ENCODE data around the gene ALDH9A1.
"Not testable (repeated sequence)": the region's sequence is repeated elsewhere in the genome, so short reads cannot be mapped to it uniquely, and the experiment has no call there.

ALDH9A1 gene

GRCh38 chr1:165644064-165644735, 54.2 kb downstream of the ALDH9A1 start:
- DNase-seq: no peak

- no peak for DNase-seq
Observed at GRCh38 chr1:165641231-165641987, 57.0 kb downstream of the ALDH9A1 start.

DNA sequence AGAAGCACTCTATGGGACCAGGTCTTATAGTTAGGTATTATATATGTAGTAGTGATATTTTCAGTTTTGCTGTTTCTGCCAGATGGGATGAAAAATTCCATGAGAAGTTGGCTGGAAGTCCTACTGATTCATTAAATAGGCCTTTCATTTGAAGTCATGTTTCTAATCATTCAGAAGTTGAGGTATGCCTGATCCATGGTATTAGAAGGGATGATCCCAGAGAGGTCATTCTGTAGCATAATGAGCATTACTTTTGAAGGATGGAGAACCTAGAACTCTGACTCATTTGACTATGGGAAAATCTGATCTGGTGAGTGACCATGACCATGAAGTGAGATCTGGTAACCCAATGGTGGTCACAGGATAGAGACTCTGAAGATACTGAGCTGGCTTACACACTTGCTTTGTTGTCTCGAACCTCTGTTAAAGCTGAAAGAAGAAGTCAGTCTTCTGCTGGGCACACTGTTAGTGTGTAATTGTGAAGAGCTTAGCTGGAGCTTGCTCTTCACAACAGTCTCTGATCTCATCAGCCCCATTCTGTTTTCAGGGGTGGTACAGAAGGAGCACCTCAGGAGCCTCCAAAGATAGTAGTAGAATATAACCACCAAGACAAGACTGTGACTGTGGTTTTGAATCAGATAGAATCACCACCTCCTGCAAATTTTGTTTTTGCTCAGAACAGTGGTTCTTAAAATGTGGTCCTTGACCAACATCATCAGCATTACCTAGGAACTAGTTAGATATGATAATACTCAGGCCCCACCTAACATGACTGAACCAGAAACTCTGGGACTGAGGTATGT, 58.3 kb downstream of the ALDH9A1 start:
- no peak for DNase-seq

- not testable (repeated sequence) for DNase-seq
Observed at GRCh38 chr1:165638211-165638610, 60.2 kb downstream of the ALDH9A1 start.

GRCh38 chr1:165637427-165637826, 60.9 kb downstream of the ALDH9A1 start:
- peak in 1 of 2 donors; percentile 38 for DNase-seq

GRCh38 chr1:165635823-165636222, 62.5 kb downstream of the ALDH9A1 start:
- no peak for DNase-seq

GRCh38 chr1:165635329-165635728, 63.0 kb downstream of the ALDH9A1 start:
- peak in 1 of 2 donors; percentile 31 for DNase-seq

DNA sequence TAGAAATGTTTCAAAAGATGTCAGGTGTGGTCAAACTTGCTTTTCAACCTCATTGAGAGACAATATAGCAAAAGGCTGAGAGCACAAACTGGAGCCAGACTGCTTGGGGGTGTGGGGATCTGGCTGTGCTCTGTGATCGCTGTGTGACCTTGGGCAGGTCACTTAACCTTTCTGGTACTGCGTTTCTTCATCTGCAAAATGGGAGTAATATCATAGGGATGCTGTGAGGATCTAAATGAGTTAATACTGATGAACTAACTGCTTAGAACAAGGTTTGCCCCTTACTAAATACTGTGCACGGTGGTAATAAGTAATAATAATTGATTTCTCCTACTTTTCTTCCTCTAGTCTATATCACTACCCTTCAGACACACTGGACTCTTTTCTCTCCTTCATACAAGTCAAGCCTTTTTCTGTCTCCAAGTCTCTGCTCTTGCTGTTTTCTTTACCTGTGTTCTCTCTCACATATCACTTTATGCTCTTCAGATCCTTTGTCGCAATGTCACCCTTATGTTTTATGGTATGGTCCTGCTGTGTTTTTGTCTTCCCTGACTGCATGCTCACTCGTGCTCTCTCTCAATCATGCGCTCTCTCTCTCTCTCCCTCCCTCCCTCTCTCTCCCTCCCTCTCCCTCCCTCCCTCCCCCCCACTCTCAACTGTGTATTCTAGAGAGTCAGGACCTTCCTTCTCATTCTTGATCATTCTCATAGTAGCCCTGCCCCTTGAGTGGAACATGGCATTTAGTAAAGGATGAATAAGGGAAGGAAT, 64.0 kb downstream of the ALDH9A1 start:
- DNase-seq: no peak

GRCh38 chr1:165633614-165634013, 64.7 kb downstream of the ALDH9A1 start:
- no peak for DNase-seq

- DNase-seq: no peak
Observed at GRCh38 chr1:165632491-165632890, 65.9 kb downstream of the ALDH9A1 start.

DNA sequence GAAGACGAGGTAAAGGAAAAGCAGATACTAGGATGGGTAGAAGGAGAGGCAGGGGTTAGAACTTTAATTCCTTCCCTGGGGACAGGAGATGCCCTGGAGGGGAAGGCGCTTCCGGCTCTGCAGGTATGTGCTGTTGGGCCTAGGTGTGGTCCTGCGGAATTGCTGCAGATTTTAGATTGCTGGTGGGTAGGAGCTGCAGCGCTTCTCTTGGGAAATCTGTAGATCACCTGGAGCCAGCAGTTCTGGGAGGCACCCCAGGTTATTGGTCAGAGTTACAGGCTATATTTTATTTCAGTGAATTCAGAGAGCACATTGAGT, 66.3 kb downstream of the ALDH9A1 start:
- DNase-seq: no peak

DNA sequence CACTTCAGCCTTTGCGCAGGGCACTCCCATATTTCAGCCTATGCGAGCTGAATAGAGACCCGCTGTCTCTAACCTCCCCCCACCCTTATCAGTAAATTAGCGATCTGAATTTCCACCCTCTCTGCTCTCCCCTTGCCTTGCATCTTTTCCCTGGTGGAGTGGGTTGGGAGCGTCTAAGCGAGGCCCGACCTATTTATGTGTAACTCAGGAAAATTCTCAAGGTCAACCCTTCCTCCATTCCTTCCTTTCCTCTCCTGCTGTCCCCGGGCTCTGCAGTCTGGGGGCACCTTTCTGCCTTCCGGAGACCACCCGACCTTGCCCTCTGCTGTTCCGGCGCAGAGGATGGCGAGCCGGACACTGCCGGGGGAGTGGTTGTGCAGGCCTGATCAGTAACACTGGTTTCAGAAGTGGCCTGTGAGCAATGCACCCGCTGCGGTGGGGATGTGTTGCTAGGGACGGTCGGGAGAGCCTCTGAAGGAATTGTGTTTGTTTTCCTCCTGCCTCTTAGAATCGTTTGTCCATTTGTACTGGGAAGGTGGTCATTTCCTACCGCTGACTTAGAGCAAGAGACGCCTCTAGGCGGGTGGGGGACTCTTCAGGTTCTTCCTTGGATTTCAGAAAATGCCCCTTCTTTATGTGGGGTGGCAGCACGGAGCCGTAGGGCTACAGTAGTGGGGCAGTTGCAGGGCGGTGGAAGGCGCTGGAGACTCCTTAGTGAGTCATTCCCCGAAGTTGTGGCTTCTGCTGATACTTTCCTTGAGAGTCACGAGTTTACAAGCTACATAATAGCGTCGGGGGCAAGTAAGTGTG, 66.8 kb downstream of the ALDH9A1 start:
- DNase-seq: peak; percentile 29 to 35

- DNase-seq: peak; percentile 95 to 96
Observed at GRCh38 chr1:165630629-165631341, 67.6 kb downstream of the ALDH9A1 start, which contains the start of gene MGST3. MGST3 (plus strand) TSS chr1:165631234; CDS start chr1:165649848, 18,614 bp downstream.

DNA sequence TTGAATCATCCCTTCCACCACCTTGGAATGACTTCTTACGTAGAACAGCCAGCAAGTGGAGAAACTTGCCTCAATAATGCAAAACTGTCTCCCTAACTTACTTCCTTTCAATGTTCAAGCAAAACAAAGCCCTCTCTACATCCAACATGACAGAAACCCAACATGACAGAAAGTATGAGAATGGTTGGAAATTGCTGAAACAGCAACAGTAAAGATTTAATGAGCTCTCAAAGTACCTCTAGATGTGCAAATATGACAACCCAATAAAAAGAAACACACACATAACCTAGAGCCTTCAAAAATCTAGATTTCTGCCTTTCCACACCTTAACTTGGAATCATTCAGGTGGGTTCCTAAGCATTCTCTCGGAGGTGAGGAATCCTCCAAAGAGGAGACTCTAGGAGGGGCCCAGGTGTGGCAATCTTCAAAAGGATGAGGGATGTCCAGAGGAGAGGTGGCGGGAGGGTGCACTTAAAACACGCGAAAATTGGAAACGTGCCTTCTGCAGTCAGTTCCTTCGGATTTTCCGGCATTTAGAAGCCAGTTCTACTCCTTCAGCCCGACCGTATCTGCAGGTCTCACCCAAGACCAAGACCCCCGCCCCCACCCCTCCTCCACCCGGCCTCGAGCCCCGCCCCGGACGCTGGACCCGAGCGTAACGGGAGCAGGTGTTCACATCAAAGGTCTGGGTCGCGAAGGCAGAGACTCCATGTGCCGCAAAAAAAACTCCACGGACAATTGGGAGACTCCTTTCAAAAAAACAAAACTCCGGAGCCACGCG, 68.3 kb downstream of the ALDH9A1 start:
- no peak for DNase-seq

DNA sequence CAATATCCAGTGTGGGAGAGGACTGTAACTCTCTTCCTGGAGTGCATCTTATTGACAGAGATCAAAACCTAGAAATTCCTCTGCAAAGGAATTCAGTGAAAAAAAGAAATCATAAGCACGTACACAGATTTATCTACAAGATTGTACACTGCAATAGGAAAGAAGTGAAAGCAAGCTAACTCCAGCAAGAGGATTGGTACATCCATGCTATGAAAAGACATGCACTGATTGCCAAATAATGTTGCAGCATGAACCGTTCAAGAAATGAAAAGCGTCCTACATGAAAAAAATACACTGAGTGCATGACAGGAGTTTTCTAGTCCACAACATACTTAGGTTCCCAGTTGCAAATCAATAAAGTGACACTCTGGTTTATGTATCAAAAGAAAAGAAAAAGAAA, 69.2 kb downstream of the ALDH9A1 start:
- no peak for DNase-seq

DNA sequence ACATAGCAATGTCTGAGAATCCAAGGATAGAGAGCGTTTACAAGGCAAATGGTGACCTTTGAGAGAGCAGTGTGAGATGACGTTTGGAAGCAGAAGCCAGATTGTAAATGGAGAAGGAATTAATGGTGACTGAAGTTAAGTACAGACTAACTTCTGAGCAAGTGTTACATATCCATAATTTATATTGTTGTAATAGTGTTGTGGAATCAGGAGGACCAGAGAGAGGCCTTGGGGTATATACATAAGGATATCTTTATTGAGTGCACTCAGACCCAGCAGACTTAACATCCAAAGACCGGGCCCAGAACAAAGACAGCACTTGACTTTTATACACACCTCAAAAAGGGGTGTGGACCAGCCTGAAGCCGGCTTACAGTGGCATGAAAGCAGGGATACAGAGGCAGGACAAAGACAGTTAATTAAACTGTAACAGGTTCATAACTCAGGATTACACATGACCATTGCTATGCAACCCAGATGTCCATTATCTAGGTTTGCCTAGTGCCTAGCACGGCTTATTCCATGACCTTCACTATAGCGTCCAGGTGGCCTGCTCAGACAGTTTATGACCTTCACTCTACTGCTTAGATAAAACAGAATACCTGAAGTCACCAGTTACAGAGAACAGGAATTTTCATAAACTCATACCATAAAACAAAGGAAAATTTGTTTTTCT, 70.1 kb downstream of the ALDH9A1 start:
- no peak for DNase-seq

DNA sequence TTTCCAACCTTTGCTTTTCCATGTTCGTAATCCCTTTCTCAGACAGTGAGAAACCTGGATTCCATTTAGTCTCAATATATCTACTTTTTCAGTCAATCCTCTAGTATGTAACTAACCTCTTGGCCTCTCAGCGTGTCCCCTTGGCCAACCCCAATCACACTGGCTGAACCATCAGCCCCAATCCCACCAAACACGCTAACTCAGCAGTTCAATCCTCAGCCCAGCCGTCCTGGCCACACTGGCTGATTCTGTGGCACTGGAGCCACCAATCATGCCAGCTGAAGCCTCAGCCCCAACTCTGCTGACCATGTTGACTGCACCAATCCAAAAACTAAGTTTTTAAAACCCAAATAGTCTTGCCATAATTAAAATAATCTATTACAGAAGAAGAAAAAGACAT, 73.9 kb downstream of the ALDH9A1 start:
- DNase-seq: no peak

DNA sequence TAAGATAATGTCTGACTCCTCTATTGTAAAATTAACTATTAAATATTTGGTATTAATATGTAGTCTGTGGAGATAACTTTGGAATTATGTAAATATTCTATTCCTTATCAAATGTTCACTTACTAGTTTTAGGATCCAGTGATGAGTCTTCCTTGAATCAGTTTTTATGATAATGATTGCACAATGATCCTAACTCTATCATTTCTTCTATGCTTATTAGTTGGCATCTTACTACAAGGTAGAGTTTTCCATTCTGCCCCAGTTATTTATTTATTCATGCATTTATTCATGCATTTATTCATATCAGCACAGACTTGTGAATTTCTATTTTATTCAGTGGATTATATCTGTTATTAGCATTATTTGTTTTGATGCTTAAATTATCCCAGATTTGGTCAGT, 74.7 kb downstream of the ALDH9A1 start:
- DNase-seq: no peak

GRCh38 chr1:165619647-165620151, 78.7 kb downstream of the ALDH9A1 start:
- no peak for DNase-seq

All from hippocampal formation (tissue), 2 donors.